Measurements from ENCODE around the gene TRIM71.

- TF ChIP-seq CTCF (IDR thresholded peaks at IDR 0.05) (no peak), POLR2A (IDR thresholded peaks at IDR 0.05) (no peak)
Observed at GRCh38 chr3:32835961-32836360, 18.2 kb downstream of the TRIM71 start.
